Measurements from ENCODE around the gene TRPC1.

TRPC1 gene

GRCh38 chr3:142779591-142779990 lies 55.8 kb downstream of the TRPC1 start:
- TF ChIP-seq REST (IDR thresholded peaks at IDR 0.05; ENCODE audit: insufficient read depth in 1 of 2, low read depth in 2 of 2, low read length in 2 of 2) (no peak), SIN3A (IDR thresholded peaks at IDR 0.05; ENCODE audit: borderline replicate concordance, insufficient read depth, low read length) (no peak), TAF1 (IDR thresholded peaks at IDR 0.05; ENCODE audit: borderline replicate concordance, insufficient read depth, low read length) (no peak), POLR2AphosphoS5 (IDR thresholded peaks at IDR 0.05; ENCODE audit: low read depth, low read length) (no peak), FOXP2 (optimal IDR thresholded peaks at IDR 0.05; ENCODE audit: borderline replicate concordance, extremely low read depth, extremely low read length, insufficient read depth) (no peak)

DNA sequence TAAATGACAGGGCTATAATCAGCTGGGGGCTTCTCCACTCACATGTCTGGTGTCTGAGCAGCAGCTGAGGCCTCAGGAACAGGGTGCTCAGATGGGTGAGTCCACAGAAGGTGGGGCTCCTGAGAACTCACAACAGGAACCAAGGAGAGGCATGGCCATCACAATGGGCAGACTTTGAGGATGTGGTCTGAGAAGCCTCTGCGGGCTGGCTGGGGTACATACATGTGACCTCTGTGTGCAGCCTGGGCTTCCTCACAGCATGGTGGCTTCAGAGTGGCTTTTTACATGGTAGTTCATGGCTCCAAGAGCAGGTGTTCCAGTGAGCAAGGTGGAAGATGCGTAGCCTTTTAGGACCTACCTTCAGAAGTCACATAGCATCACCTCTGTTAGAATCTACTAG lies 58.8 kb downstream of the TRPC1 start:
- no peak for TF ChIP-seq SIN3A (IDR thresholded peaks at IDR 0.05; ENCODE audit: borderline replicate concordance, insufficient read depth, low read length)
- no peak for TF ChIP-seq REST (IDR thresholded peaks at IDR 0.05; ENCODE audit: insufficient read depth in 1 of 2, low read depth in 2 of 2, low read length in 2 of 2)
- TF ChIP-seq POLR2AphosphoS5 (IDR thresholded peaks at IDR 0.05; ENCODE audit: low read depth, low read length), result no peak
- TF ChIP-seq FOXP2 (optimal IDR thresholded peaks at IDR 0.05; ENCODE audit: borderline replicate concordance, extremely low read depth, extremely low read length, insufficient read depth), result no peak
- no peak for TF ChIP-seq TAF1 (IDR thresholded peaks at IDR 0.05; ENCODE audit: borderline replicate concordance, insufficient read depth, low read length)

DNA sequence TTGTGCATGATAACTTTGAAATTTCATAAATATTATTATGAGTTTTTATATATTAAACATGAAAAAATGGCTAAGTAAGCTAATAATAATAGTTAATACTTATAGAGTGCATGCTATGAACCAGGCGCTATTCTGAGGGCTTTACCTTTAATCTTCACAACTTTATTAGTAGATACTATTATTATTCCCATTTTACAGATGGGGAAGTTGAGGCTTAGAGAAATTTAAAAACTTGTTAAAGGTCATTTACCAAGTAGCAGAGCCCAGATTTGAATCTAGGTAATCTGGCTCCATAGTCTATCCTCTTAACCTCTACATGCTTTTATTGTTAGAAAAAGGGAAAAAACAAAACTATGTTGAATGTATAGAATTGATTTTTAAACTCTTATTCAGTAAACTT lies 60.4 kb downstream of the TRPC1 start:
- TF ChIP-seq REST (IDR thresholded peaks at IDR 0.05; ENCODE audit: insufficient read depth in 1 of 2, low read depth in 2 of 2, low read length in 2 of 2) (no peak), SIN3A (IDR thresholded peaks at IDR 0.05; ENCODE audit: borderline replicate concordance, insufficient read depth, low read length) (no peak), TAF1 (IDR thresholded peaks at IDR 0.05; ENCODE audit: borderline replicate concordance, insufficient read depth, low read length) (no peak), POLR2AphosphoS5 (IDR thresholded peaks at IDR 0.05; ENCODE audit: low read depth, low read length) (no peak), FOXP2 (optimal IDR thresholded peaks at IDR 0.05; ENCODE audit: borderline replicate concordance, extremely low read depth, extremely low read length, insufficient read depth) (no peak)

DNA sequence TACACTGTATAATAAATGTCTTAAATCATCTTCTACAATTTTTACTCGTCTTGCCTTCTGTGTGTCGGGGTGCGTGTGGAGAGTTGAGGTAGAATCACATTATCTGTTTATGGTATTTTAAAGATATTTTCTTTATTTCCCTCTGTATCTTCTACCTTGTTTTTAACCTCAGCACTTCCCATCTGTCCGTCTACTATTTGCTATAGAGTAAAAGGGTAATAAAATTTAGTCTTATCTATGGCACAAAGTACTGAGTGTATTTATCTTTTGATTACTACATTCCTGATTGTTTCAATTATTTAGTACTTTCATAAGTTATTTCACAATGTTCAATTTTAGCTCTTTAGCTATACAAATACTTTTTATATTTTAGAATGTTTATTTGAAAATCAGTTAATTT lies 62.2 kb downstream of the TRPC1 start:
- TF ChIP-seq SIN3A (IDR thresholded peaks at IDR 0.05; ENCODE audit: borderline replicate concordance, insufficient read depth, low read length), result no peak
- no peak for TF ChIP-seq FOXP2 (optimal IDR thresholded peaks at IDR 0.05; ENCODE audit: borderline replicate concordance, extremely low read depth, extremely low read length, insufficient read depth)
- no peak for TF ChIP-seq REST (IDR thresholded peaks at IDR 0.05; ENCODE audit: insufficient read depth in 1 of 2, low read depth in 2 of 2, low read length in 2 of 2)
- TF ChIP-seq TAF1 (IDR thresholded peaks at IDR 0.05; ENCODE audit: borderline replicate concordance, insufficient read depth, low read length), result no peak
- no peak for TF ChIP-seq POLR2AphosphoS5 (IDR thresholded peaks at IDR 0.05; ENCODE audit: low read depth, low read length)

DNA sequence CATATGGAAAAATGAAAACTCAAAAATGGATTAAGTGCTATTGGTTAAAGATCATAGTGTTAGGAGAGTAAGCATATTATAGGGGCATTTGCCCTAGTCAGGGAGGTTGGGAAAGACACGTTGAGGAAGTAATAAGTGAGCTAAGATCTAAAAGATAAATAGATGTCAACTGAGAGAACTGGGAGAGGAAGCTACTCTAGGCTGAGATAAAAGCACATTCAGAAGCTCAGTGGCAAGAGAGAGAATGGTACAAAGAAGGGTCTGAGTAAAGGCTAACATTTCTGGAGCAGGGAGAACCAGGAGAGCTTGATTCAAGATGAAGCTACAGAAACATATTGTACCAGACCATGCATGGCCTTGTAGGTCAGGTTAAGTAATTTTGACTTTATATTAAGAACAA lies 63.9 kb downstream of the TRPC1 start:
- no peak for TF ChIP-seq SIN3A (IDR thresholded peaks at IDR 0.05; ENCODE audit: borderline replicate concordance, insufficient read depth, low read length)
- TF ChIP-seq TAF1 (IDR thresholded peaks at IDR 0.05; ENCODE audit: borderline replicate concordance, insufficient read depth, low read length), result no peak
- TF ChIP-seq POLR2AphosphoS5 (IDR thresholded peaks at IDR 0.05; ENCODE audit: low read depth, low read length), result no peak
- TF ChIP-seq FOXP2 (optimal IDR thresholded peaks at IDR 0.05; ENCODE audit: borderline replicate concordance, extremely low read depth, extremely low read length, insufficient read depth), result no peak
- no peak for TF ChIP-seq REST (IDR thresholded peaks at IDR 0.05; ENCODE audit: insufficient read depth in 1 of 2, low read depth in 2 of 2, low read length in 2 of 2)

All from PFSK-1 (cell line).